Panc1 (cell line): ENCODE data around the gene SDK2.

Source experiments
- CTCF ChIP-seq: fragments of 450-650 bp; IDR thresholded peaks from 2 replicates; pipeline ENCODE4 v1.5.1; 2017; ENCODE audit warnings: mild to moderate bottlenecking
- POLR2AphosphoS5 ChIP-seq: IDR thresholded peaks from 2 replicates; pipeline ENCODE4 v1.6.1; 2012; ENCODE audit warnings: mild to moderate bottlenecking, low read depth, low read length, moderate library complexity
- SIN3A ChIP-seq: IDR thresholded peaks from 2 replicates; pipeline ENCODE4 v1.6.1; 2012; ENCODE audit warnings: low read depth, mild to moderate bottlenecking, low read length, moderate library complexity, borderline replicate concordance; ENCODE audit not compliant: insufficient read depth
- TCF7L2 ChIP-seq: IDR thresholded peaks from 2 replicates; pipeline ENCODE4 v1.6.1; 2011; ENCODE audit warnings: mild to moderate bottlenecking, low read depth, low read length, inconsistent platforms

DNA sequence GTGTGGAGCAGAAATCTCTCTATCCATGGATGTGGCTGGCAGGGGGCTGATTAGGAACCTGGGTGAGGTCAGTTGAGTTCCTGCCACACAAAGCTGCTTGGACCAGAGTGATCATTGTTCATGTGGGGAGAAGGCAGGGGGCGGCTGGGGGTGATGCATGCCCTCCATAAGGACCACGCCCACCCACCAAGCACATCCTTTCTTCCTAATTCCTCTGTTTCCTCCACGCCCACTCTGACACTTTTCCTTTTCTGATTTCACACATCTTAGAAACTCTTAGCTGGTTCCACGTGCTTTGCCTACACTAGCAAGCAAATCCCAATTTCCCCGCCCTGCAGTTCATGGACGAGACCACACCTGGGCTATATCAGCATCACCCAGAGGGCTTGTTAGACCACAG is 108.5 kb downstream of the SDK2 start:
- TF ChIP-seq CTCF (no peak), POLR2AphosphoS5 (no peak), TCF7L2 (no peak), SIN3A (no peak)
